Measurements from ENCODE around the gene ANKRD34B.

Gene ANKRD34B

GRCh38 chr5:80594810-80595209 is 24.7 kb upstream of the ANKRD34B start:
- H3K36me3 ChIP-seq: no peaks in the 10 kb centered on the region
- H3K27me3 ChIP-seq: no peaks in the 10 kb centered on the region
- no peak for TF ChIP-seq CTCF (IDR thresholded peaks at IDR 0.05)
- DNase-seq: no peak
- no peak overlapping the region for H3K4me3 ChIP-seq
- intact Hi-C loops (cut with DNase I; ENCODE audit: low total_unique reads): no loop called here
- H3K9me3 ChIP-seq: no peaks in the 10 kb centered on the region
- H3K4me1 ChIP-seq: no peaks in the 10 kb centered on the region
- H3K27ac ChIP-seq: no peak overlapping the region

GRCh38 chr5:80592761-80593160 is 22.7 kb upstream of the ANKRD34B start:
- Histone ChIP-seq H3K27ac (no peak overlapping the region), H3K4me1 (no peaks in the 10 kb centered on the region), H3K36me3 (no peaks in the 10 kb centered on the region), H3K27me3 (no peaks in the 10 kb centered on the region), H3K4me3 (no peak overlapping the region), H3K9me3 (no peaks in the 10 kb centered on the region)
- DNase-seq: no peak
- intact Hi-C loops (cut with DNase I; ENCODE audit: low total_unique reads): no loop called here
- no peak for TF ChIP-seq CTCF (IDR thresholded peaks at IDR 0.05)

GRCh38 chr5:80592105-80592504 is 22.0 kb upstream of the ANKRD34B start:
- no peak for DNase-seq
- no peak for TF ChIP-seq CTCF (IDR thresholded peaks at IDR 0.05)
- Histone ChIP-seq H3K4me3 (no peak overlapping the region), H3K4me1 (no peaks in the 10 kb centered on the region), H3K9me3 (no peaks in the 10 kb centered on the region), H3K27me3 (no peaks in the 10 kb centered on the region), H3K36me3 (no peaks in the 10 kb centered on the region), H3K27ac (no peak overlapping the region)
- intact Hi-C loops (cut with DNase I; ENCODE audit: low total_unique reads): no loop called here

GRCh38 chr5:80591352-80591751 is 21.3 kb upstream of the ANKRD34B start:
- TF ChIP-seq CTCF (IDR thresholded peaks at IDR 0.05): no peak

GRCh38 chr5:80590766-80591165 is 20.7 kb upstream of the ANKRD34B start:
- H3K36me3 ChIP-seq: no peaks in the 10 kb centered on the region
- H3K27ac ChIP-seq: no peak overlapping the region
- no peaks in the 10 kb centered on the region for H3K9me3 ChIP-seq
- DNase-seq: no peak
- no peaks in the 10 kb centered on the region for H3K4me1 ChIP-seq
- intact Hi-C loops (cut with DNase I; ENCODE audit: low total_unique reads): no loop called here
- no peak for TF ChIP-seq CTCF (IDR thresholded peaks at IDR 0.05)
- no peak overlapping the region for H3K4me3 ChIP-seq
- H3K27me3 ChIP-seq: no peaks in the 10 kb centered on the region

More at GRCh38 chr5:80591352-80591751, 21.3 kb upstream of the ANKRD34B start:
- DNase-seq: no peak
- intact Hi-C loops (cut with DNase I; ENCODE audit: low total_unique reads): no loop called here
- Histone ChIP-seq H3K27me3 (no peaks in the 10 kb centered on the region), H3K27ac (no peak overlapping the region), H3K4me1 (no peaks in the 10 kb centered on the region), H3K36me3 (no peaks in the 10 kb centered on the region), H3K9me3 (no peaks in the 10 kb centered on the region), H3K4me3 (no peak overlapping the region)

- no peaks in the 10 kb centered on the region for H3K36me3 ChIP-seq
- no peak overlapping the region for H3K4me3 ChIP-seq
- DNase-seq: no peak
- H3K4me1 ChIP-seq: no peaks in the 10 kb centered on the region
- H3K9me3 ChIP-seq: no peaks in the 10 kb centered on the region
- intact Hi-C loops (cut with DNase I; ENCODE audit: low total_unique reads): no loop called here
- no peak overlapping the region for H3K27ac ChIP-seq
- H3K27me3 ChIP-seq: no peaks in the 10 kb centered on the region
- no peak for TF ChIP-seq CTCF (IDR thresholded peaks at IDR 0.05)
Observed at GRCh38 chr5:80588858-80589540, 18.9 kb upstream of the ANKRD34B start.

Measured in tibial artery (tissue), 4 donors.